Esophagus squamous epithelium (tissue), 5 donors: ENCODE measurements around the gene SMIM44. TPM values are rescaled to one million over a fixed set of nuclear protein-coding genes. Genes with fewer than 3 reads are reported as not detected.

Experiments
- DNase-seq: peaks from one replicate; lab custom pipeline; 2025; lab: John Stamatoyannopoulos, UW
- H3K27ac ChIP-seq, 4 donors: fragments of 200-600 bp; sonication (generic); one replicate each; pipeline ENCODE4 v1.5.1; 2016 to 2019; ENCODE audit warnings: mild to moderate bottlenecking in 1 of 4
- H3K27me3 ChIP-seq, 4 donors: fragments of 200-600 bp; sonication (generic); 1 replicate in 3 of 4; 2 replicates in 1 of 4; pipeline versions ENCODE4 v1.5.1 to v1.6.0; 2017 to 2021; ENCODE audit warnings: antibody characterized with exemption in 1 of 4
- H3K36me3 ChIP-seq, 3 donors: fragments of 200-600 bp; sonication (generic); one replicate each; pipeline ENCODE4 v1.5.1; 2016 to 2019
- H3K4me1 ChIP-seq, 3 donors: fragments of 200-600 bp; sonication (generic); one replicate each; pipeline ENCODE4 v1.5.1; 2017 to 2019
- H3K4me3 ChIP-seq, 4 donors: fragments of 200-600 bp; sonication (generic); 1 replicate in 3 of 4; 2 replicates in 1 of 4; pipeline ENCODE4 v1.5.1; 2016 to 2019; ENCODE audit warnings: mild to moderate bottlenecking in 2 of 4, moderate library complexity in 1 of 4
- H3K9me3 ChIP-seq, 3 donors: fragments of 200-600 bp; sonication (generic); one replicate each; pipeline ENCODE4 v1.5.1; 2016 to 2019
- POLR2A ChIP-seq, 4 donors: fragments of 450-650 bp; IDR thresholded peaks; one replicate each; pipeline ENCODE4 v1.6.1; 2017; ENCODE audit warnings: antibody characterized with exemption in 4 of 4, mild to moderate bottlenecking in 4 of 4, moderate library complexity in 3 of 4
- WGBS, 2 donors: methylation state at CpG; one replicate each; pipeline ENCODE4 v1.1.5; 2018; 5-methylcytosine and 5-hydroxymethylcytosine counted together
- intact Hi-C: fragments of 100-400 bp; cut with DNase I; formaldehyde crosslinking; loops from one replicate; pipeline ENCODE4 v1.15.0; 2022
- total RNA-seq, 4 donors: library from RNA; depleted of rRNA; stranded (reverse); fragments of >200 nt; gene quantifications; one replicate each; pipeline ENCODE4 v1.1.0, GENCODE V29; 2016
- TF ChIP-seq, protein P1 (sequence below), 6 experiments: fragments of 450-650 bp in 4 of 6; fragments of 200-600 bp in 2 of 6; sonication (generic) in 2 of 6; IDR thresholded peaks; one replicate each; pipeline ENCODE4 v1.5.1; 2016 to 2019; ENCODE audit warnings: antibody characterized with exemption in 6 of 6, mild to moderate bottlenecking in 4 of 6, moderate library complexity in 4 of 6
- donor health status: DM: yes; HTN: yes; CAD: no.

Gene SMIM44
- total RNA-seq, 4 donors from 2014 or later = not detected

DNA sequence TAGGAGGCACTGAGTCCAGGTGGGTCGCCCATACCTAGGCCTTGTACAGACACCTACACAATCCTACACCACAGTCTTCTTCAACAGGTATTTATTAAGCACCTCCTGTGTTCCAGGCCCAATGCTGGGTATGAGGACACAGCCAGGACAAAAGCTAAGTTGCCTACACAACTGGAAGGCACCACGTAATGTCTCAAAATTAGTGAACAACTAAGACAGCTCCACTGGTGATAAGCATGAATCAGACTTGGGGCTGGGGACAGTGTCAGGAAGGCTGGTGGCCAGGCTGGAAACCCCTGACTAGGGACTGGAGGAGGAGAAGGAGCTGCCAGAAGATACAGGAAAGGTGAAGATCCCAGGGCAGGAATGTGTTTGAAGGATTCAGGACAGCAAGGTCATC lies 5.3 kb downstream of the SMIM44 start:
- Histone ChIP-seq H3K36me3 (no peaks in the 10 kb centered on the region), H3K4me1 (peaks cover 0 to 10% (median 7%) of the 10 kb centered on the region in 3 donors), H3K27me3 (peaks cover 0 to 68% (median 4%) of the 10 kb centered on the region in 4 donors), H3K4me3 (no peak overlapping the region), H3K27ac (no peak overlapping the region), H3K9me3 (no peaks in the 10 kb centered on the region)
- DNase-seq = no peak
- intact Hi-C loops = loop anchor here (5.0 kb wide), 1 partner anchor 156 kb away; no protein-coding TSS in a partner anchor
- no peak for TF ChIP-seq POLR2A (IDR thresholded peaks at IDR 0.05)
- TF ChIP-seq, protein P1, sequence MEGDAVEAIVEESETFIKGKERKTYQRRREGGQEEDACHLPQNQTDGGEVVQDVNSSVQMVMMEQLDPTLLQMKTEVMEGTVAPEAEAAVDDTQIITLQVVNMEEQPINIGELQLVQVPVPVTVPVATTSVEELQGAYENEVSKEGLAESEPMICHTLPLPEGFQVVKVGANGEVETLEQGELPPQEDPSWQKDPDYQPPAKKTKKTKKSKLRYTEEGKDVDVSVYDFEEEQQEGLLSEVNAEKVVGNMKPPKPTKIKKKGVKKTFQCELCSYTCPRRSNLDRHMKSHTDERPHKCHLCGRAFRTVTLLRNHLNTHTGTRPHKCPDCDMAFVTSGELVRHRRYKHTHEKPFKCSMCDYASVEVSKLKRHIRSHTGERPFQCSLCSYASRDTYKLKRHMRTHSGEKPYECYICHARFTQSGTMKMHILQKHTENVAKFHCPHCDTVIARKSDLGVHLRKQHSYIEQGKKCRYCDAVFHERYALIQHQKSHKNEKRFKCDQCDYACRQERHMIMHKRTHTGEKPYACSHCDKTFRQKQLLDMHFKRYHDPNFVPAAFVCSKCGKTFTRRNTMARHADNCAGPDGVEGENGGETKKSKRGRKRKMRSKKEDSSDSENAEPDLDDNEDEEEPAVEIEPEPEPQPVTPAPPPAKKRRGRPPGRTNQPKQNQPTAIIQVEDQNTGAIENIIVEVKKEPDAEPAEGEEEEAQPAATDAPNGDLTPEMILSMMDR (IDR thresholded peaks at IDR 0.05) = no peak
- 92 to 100% methylated on average over 2 of the region's 2 CpGs for WGBS, 2 donors

DNA sequence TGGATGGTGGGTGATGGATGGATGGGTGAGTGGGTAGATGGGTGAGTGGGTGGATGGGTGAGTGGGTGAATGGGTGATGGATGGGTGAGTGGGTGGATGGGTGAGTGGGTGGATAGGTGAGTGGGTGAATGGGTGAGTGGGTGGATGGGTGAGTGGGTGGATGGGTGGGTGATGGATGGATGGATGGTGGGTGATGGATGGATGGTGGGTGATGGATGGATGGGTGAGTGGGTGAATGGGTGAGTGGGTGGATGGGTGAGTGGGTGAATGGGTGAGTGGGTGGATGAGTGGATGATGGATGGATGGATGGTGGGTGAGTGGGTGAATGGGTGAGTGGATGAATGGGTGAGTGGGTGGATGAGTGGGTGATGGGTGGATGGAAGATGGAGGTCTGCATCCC lies 5.7 kb downstream of the SMIM44 start:
- no peak overlapping the region for H3K4me3 ChIP-seq
- no peak for TF ChIP-seq POLR2A (IDR thresholded peaks at IDR 0.05)
- TF ChIP-seq, protein P1 (IDR thresholded peaks at IDR 0.05) = no peak
- intact Hi-C loops = loop anchor here (5.0 kb wide), 1 partner anchor 155 kb away; no protein-coding TSS in a partner anchor

DNA sequence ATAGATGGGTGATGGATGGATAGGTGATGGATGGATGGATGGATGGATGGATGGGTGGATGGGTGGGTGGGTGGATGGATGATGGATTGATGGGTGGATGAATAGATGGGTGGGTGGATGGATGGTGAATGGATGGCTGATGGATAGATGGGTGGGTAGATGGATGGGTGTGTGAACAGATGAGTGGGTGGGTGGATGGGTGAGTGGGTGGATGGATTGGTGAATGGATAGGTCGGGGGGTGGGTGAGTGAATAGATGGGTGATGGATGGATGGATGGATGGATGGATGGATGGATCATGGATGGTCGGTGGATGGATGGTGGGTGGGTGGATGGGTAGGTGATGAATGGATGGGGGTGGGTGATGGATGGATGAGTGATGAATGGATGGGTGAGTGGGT lies 6.4 kb downstream of the SMIM44 start:
- WGBS, 2 donors = 72 to 83% methylated on average over 2 of the region's 2 CpGs
- Histone ChIP-seq H3K9me3 (no peaks in the 10 kb centered on the region), H3K27ac (no peak overlapping the region), H3K4me3 (no peak overlapping the region), H3K4me1 (peaks cover 0 to 12% (median 7%) of the 10 kb centered on the region in 3 donors), H3K36me3 (no peaks in the 10 kb centered on the region), H3K27me3 (peaks cover 0 to 57% (median 4%) of the 10 kb centered on the region in 4 donors)
- intact Hi-C loops = loop anchor here (5.0 kb wide), 1 partner anchor 155 kb away; no protein-coding TSS in a partner anchor
- no peak for DNase-seq
- TF ChIP-seq POLR2A (IDR thresholded peaks at IDR 0.05) = no peak
- TF ChIP-seq, protein P1 (IDR thresholded peaks at IDR 0.05) = no peak

More for the DNA sequence above, 5.7 kb downstream of the SMIM44 start:
- DNase-seq = no peak
- Histone ChIP-seq H3K27ac (no peak overlapping the region), H3K4me1 (peaks cover 0 to 7% (median 6%) of the 10 kb centered on the region in 3 donors), H3K36me3 (no peaks in the 10 kb centered on the region), H3K9me3 (no peaks in the 10 kb centered on the region), H3K27me3 (peaks cover 0 to 64% (median 4%) of the 10 kb centered on the region in 4 donors)

DNA sequence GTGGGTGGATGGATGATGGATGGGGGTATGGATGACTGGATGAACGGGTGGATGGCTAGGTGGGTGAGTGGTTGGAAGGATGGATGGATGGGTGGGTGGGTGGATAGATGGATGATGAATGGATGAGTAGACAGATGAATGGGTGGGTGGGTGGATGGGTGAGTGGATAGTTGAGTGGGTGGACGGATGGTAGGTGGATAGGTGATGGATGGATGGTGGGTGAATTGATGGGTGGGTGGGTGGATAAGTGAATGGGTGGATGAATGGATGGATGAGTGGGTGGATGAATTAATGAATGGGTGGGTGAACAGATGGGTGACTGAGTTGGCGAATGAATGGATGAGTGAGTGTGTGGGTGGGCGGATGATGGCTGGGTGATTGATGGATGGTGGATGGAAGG lies 7.8 kb downstream of the SMIM44 start:
- Histone ChIP-seq H3K4me1 (peaks cover 0 to 15% (median 7%) of the 10 kb centered on the region in 3 donors), H3K36me3 (no peaks in the 10 kb centered on the region), H3K27me3 (peaks cover 0 to 43% (median 0%) of the 10 kb centered on the region in 4 donors), H3K4me3 (no peak overlapping the region), H3K9me3 (no peaks in the 10 kb centered on the region), H3K27ac (no peak overlapping the region)
- 62 to 64% methylated on average over 4 of the region's 4 CpGs for WGBS, 2 donors
- intact Hi-C loops = loop anchor here (5.0 kb wide), 1 partner anchor 153 kb away; no protein-coding TSS in a partner anchor
- TF ChIP-seq, protein P1 (IDR thresholded peaks at IDR 0.05) = no peak
- no peak for TF ChIP-seq POLR2A (IDR thresholded peaks at IDR 0.05)
- no peak for DNase-seq

DNA sequence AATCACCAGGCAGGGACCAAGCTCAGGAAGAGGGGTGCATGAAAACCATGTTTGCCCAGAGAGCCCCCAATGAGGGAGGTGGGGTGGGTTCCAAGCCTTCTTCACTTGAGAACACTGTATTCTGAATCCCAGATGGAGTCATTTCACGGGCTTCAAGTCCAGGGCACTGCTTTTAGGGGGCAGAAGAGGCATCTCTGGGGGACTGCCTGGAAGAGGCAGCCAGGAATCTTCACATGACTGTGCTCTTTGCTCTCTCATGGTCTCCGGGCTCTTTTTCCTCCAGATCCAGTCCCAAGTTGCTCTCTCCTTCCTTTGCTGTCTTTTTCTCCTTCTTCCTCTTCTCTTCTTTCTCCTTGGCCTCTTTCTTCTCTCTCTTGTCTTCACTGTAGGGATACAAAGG lies 8.6 kb downstream of the SMIM44 start:
- Histone ChIP-seq H3K4me3 (no peak overlapping the region), H3K36me3 (no peaks in the 10 kb centered on the region), H3K27ac (no peak overlapping the region), H3K4me1 (peaks cover 0 to 14% (median 7%) of the 10 kb centered on the region in 3 donors), H3K9me3 (no peaks in the 10 kb centered on the region), H3K27me3 (peaks cover 0 to 35% (median 0%) of the 10 kb centered on the region in 4 donors)
- WGBS, 2 donors = 53 to 69% methylated on average over 2 of the region's 2 CpGs
- intact Hi-C loops = loop anchor here (5.0 kb wide), 1 partner anchor 152 kb away; no protein-coding TSS in a partner anchor
- TF ChIP-seq, protein P1 (IDR thresholded peaks at IDR 0.05) = no peak
- no peak for TF ChIP-seq POLR2A (IDR thresholded peaks at IDR 0.05)
- DNase-seq = no peak
